H1 (cell line): ENCODE measurements around the gene STX8. TPM values are rescaled to one million over a fixed set of nuclear protein-coding genes. Genes with fewer than 3 reads are reported as not detected.

Experiments used
- CTCF ChIA-PET: fragments of 300-600 bp; sonication (Branson Sonifier 250); formaldehyde crosslinking; loops from one replicate; lab custom pipeline; 2021; ENCODE audit not compliant: partially characterized antibody; lab: Charles Lee
- POLR2A ChIA-PET: fragments of 300-600 bp; sonication (Branson Sonifier 250); formaldehyde crosslinking; loops from one replicate; lab custom pipeline; 2021; ENCODE audit warnings: inconsistent platforms; ENCODE audit not compliant: partially characterized antibody; lab: Charles Lee
- DNase-seq, 2 experiments: peaks; one replicate each; pipeline versions ENCODE4 v3.0.0 to v3.0.0-alpha.2; 2010 to 2022; ENCODE audit warnings: low spot score in 2 of 2, low read depth in 1 of 2, mixed read lengths in 1 of 2
- FAIRE-seq: peaks from 2 replicates; lab custom pipeline; 2011; peaks lifted over from hg19 to GRCh38; lab: Jason Lieb, UNC
- H2AFZ ChIP-seq: 2 replicates; pipeline ENCODE4 v1.8.1; 2012; ENCODE audit warnings: low read length, inconsistent platforms
- H2AK5ac ChIP-seq: 2 replicates; pipeline ENCODE4 v1.6.1; 2013; ENCODE audit warnings: low read depth, low read length
- H2BK120ac ChIP-seq: replicated peaks from 2 replicates; pipeline ENCODE3; 2013; ENCODE audit warnings: low read depth, low read length, inconsistent platforms
- H2BK12ac ChIP-seq: 2 replicates; pipeline ENCODE4 v1.6.1; 2013; ENCODE audit warnings: low read depth, low read length
- H2BK15ac ChIP-seq: 2 replicates; pipeline ENCODE4 v1.6.1; 2013; ENCODE audit warnings: low read length
- H2BK20ac ChIP-seq: 2 replicates; pipeline ENCODE4 v1.6.1; 2013; ENCODE audit warnings: low read length
- H2BK5ac ChIP-seq: 2 replicates; pipeline ENCODE4 v1.6.1; 2013; ENCODE audit warnings: low read depth, low read length
- H3K14ac ChIP-seq: 2 replicates; pipeline ENCODE4 v1.6.1; 2013; ENCODE audit warnings: inconsistent platforms; ENCODE audit not compliant: insufficient read length
- H3K18ac ChIP-seq: 2 replicates; pipeline ENCODE4 v1.6.1; 2013; ENCODE audit warnings: low read length; ENCODE audit errors: extremely low read depth
- H3K23ac ChIP-seq: 2 replicates; pipeline ENCODE4 v1.6.1; 2013; ENCODE audit warnings: inconsistent platforms; ENCODE audit not compliant: insufficient read length
- H3K23me2 ChIP-seq: 2 replicates; pipeline ENCODE4 v1.6.1; 2013; ENCODE audit warnings: low read depth, low read length
- H3K27ac ChIP-seq: 2 replicates; pipeline ENCODE4 v1.6.1; 2011; ENCODE audit warnings: low read depth, low read length, inconsistent platforms
- H3K27me3 ChIP-seq, 4 experiments: replicated peaks in 1 of 4; 1 replicate in 1 of 4; 2 replicates in 3 of 4; pipeline versions ENCODE4 v1.6.1 to v1.8.1; 2011 to 2013; ENCODE audit warnings: low read length in 3 of 4, mild to moderate bottlenecking in 3 of 4, inconsistent platforms in 2 of 4, mixed read lengths in 2 of 4, moderate library complexity in 1 of 4; ENCODE audit not compliant: control insufficient read depth in 3 of 4, insufficient read depth in 3 of 4; ENCODE audit errors: extremely low read depth in 1 of 4
- H3K36me3 ChIP-seq, 4 experiments: 2 replicates each; pipeline versions ENCODE4 v1.6.1 to v1.8.1; 2011 to 2013; ENCODE audit warnings: mild to moderate bottlenecking in 4 of 4, low read length in 3 of 4, moderate library complexity in 2 of 4, control low read depth in 1 of 4, inconsistent platforms in 1 of 4; ENCODE audit not compliant: insufficient read depth in 4 of 4, control insufficient read depth in 2 of 4
- H3K4ac ChIP-seq: replicated peaks from 2 replicates; pipeline ENCODE3; 2013; ENCODE audit warnings: low read length, low read depth, mixed read lengths, inconsistent platforms; ENCODE audit not compliant: insufficient read length
- H3K4me1 ChIP-seq, 4 experiments: replicated peaks in 1 of 4; 1 replicate in 1 of 4; 2 replicates in 3 of 4; pipeline versions ENCODE4 v1.6.1 to v1.8.1; 2011 to 2013; ENCODE audit warnings: low read length in 3 of 4, inconsistent platforms in 2 of 4, mixed read lengths in 1 of 4; ENCODE audit not compliant: insufficient read depth in 4 of 4, control insufficient read depth in 3 of 4
- H3K4me2 ChIP-seq, 2 experiments: 2 replicates each; pipeline versions ENCODE4 v1.6.1 to v1.8.1; 2011 to 2013; ENCODE audit warnings: low read depth in 2 of 2, low read length in 2 of 2, control low read depth in 1 of 2, inconsistent platforms in 1 of 2, mild to moderate bottlenecking in 1 of 2; ENCODE audit not compliant: insufficient read depth in 1 of 2
- H3K4me3 ChIP-seq, 4 experiments: fragments of 200-600, 300-600 bp in 1 of 4; sonication (generic), shearing (Covaris generic), sonication (Bioruptor Twin) in 1 of 4; 2 replicates each; pipeline versions ENCODE4 v1.5.1 to v1.8.1; 2011 to 2016; ENCODE audit warnings: low read length in 4 of 4, low read depth in 3 of 4, control low read depth in 2 of 4, inconsistent platforms in 2 of 4, mild to moderate bottlenecking in 2 of 4, mixed read lengths in 1 of 4, moderate library complexity in 1 of 4; ENCODE audit not compliant: insufficient read depth in 2 of 4; ENCODE audit errors: extremely low read depth in 1 of 4
- H3K56ac ChIP-seq: replicated peaks from 2 replicates; pipeline ENCODE3; 2013; ENCODE audit warnings: low read depth, mild to moderate bottlenecking, mixed read lengths, low read length, inconsistent platforms; ENCODE audit not compliant: insufficient read length
- H3K79me1 ChIP-seq: 2 replicates; pipeline ENCODE4 v1.6.1; 2013; ENCODE audit warnings: low read depth, low read length, control low read depth
- H3K79me2 ChIP-seq, 2 experiments: 2 replicates each; pipeline versions ENCODE4 v1.6.1 to v1.8.1; 2012 to 2013; ENCODE audit warnings: low read length in 2 of 2, mild to moderate bottlenecking in 2 of 2, inconsistent platforms in 1 of 2; ENCODE audit not compliant: insufficient read depth in 2 of 2, control insufficient read depth in 1 of 2
- H3K9ac ChIP-seq, 4 experiments: replicated peaks in 1 of 4; 1 replicate in 1 of 4; 2 replicates in 3 of 4; pipeline versions ENCODE4 v1.6.1 to v1.8.1; 2011 to 2013; ENCODE audit warnings: low read depth in 3 of 4, low read length in 3 of 4, control low read depth in 2 of 4, mild to moderate bottlenecking in 2 of 4, moderate library complexity in 2 of 4, inconsistent platforms in 1 of 4; ENCODE audit errors: extremely low read depth in 1 of 4
- H3K9me3 ChIP-seq, 2 experiments: 2 replicates each; pipeline versions ENCODE4 v1.6.1 to v1.8.1; 2012 to 2013; ENCODE audit warnings: mild to moderate bottlenecking in 2 of 2, moderate library complexity in 2 of 2, control low read depth in 1 of 2, inconsistent platforms in 1 of 2, low read depth in 1 of 2, low read length in 1 of 2, mixed read lengths in 1 of 2; ENCODE audit not compliant: insufficient read depth in 2 of 2
- H4K20me1 ChIP-seq, 2 experiments: replicated peaks in 1 of 2; 2 replicates each; pipeline versions ENCODE3 to v1.8.1; 2011 to 2013; ENCODE audit warnings: inconsistent platforms in 2 of 2, low read length in 2 of 2, mild to moderate bottlenecking in 1 of 2; ENCODE audit not compliant: insufficient read depth in 2 of 2, control insufficient read depth in 1 of 2
- H4K5ac ChIP-seq: 2 replicates; pipeline ENCODE4 v1.6.1; 2013; ENCODE audit warnings: low read length, low read depth, mixed read lengths, inconsistent platforms; ENCODE audit not compliant: insufficient read length
- H4K8ac ChIP-seq: 2 replicates; pipeline ENCODE4 v1.8.0; 2013; ENCODE audit warnings: mild to moderate bottlenecking, moderate library complexity, low read length, inconsistent platforms; ENCODE audit not compliant: insufficient read depth; ENCODE audit errors: extremely low read depth
- H4K91ac ChIP-seq: replicated peaks from 2 replicates; pipeline ENCODE3; 2013; ENCODE audit warnings: low read length, mixed read lengths, inconsistent platforms; ENCODE audit not compliant: insufficient read length
- EZH2 ChIP-seq: fragments of 200-600 bp; sonication (generic); IDR thresholded peaks from 2 replicates; pipeline ENCODE4 v1.7.1; 2012; ENCODE audit warnings: low read depth, mild to moderate bottlenecking, moderate library complexity, low read length, inconsistent platforms; ENCODE audit not compliant: severe bottlenecking
- HDAC2 ChIP-seq, 2 experiments: fragments of 300-600 bp in 1 of 2; sonication (generic) in 1 of 2; IDR thresholded peaks; 2 replicates each; pipeline ENCODE4 v1.6.1; 2011 to 2012; ENCODE audit warnings: low read depth in 2 of 2, low read length in 2 of 2, mild to moderate bottlenecking in 2 of 2, moderate library complexity in 2 of 2, borderline replicate concordance in 1 of 2, inconsistent platforms in 1 of 2
- RFX5 ChIP-seq: IDR thresholded peaks from 2 replicates; pipeline ENCODE4 v1.6.1; 2011; ENCODE audit warnings: low read depth, low read length, improper control_type of control experiment, borderline replicate concordance
- RNF2 ChIP-seq: fragments of 200-900, 300-1000 bp; sonication (generic); IDR thresholded peaks from 2 replicates; pipeline ENCODE4 v1.7.1; 2016; ENCODE audit warnings: borderline replicate concordance, low read depth, mild to moderate bottlenecking, antibody characterized with exemption, low read length; ENCODE audit not compliant: poor library complexity, severe bottlenecking; ENCODE audit errors: missing control alignments
- WGBS, 2 experiments: shearing (Covaris generic) in 1 of 2; methylation state at CpG; one replicate each; pipeline versions ENCODE4 v1.1.6 to v1.1.7; 2013 to 2015; ENCODE audit warnings: low lambda C conversion rate in 2 of 2, mixed read lengths in 2 of 2, inconsistent platforms in 1 of 2, low coverage in 1 of 2, missing lambda C conversion rate in 1 of 2; ENCODE audit not compliant: insufficient replicate concordance in 2 of 2, insufficient coverage in 1 of 2, insufficient read length in 1 of 2; ENCODE audit errors: extremely low coverage in 1 of 2, missing lambda C conversion rate in 1 of 2; 5-methylcytosine and 5-hydroxymethylcytosine counted together
- polyA plus RNA-seq, 7 experiments: library from polyadenylated mRNA; depleted of rRNA in 3 of 7; stranded (reverse) in 5 of 7; unstranded in 2 of 7; fragments of >200 nt in 5 of 7; fragments of 200-250 nt in 2 of 7; gene quantifications; 1 replicate in 5 of 7; 2 replicates in 1 of 7; 4 replicates in 1 of 7; pipeline versions ENCODE4 v1.2.1 to v1.2.3, GENCODE V29; 2011 to 2013; ENCODE audit warnings: missing spikeins in 2 of 7, mixed read lengths in 2 of 7
- total RNA-seq: library from RNA; stranded (reverse); fragmentation: NEBNext Ultra II Directional; extraction: Animal tissue kit (Norgen Biotek cat#: 25700); gene quantifications from 2 replicates; pipeline ENCODE4 v1.2.1, GENCODE V29; 2021

The STX8 gene
- total and polyA plus RNA-seq, 2 of the 8 experiments (the other 6 are each of a cell fraction or from before 2014, with no cell fraction given): 22.8 to 42.5 TPM

GRCh38 chr17:9475101-9475658 is 100.4 kb downstream of the STX8 start:
- Histone ChIP-seq H2AK5ac (no peak overlapping the region), H3K79me2 (no peaks in the 10 kb centered on the region), H3K27ac (no peak overlapping the region), H3K9ac (no peak overlapping the region), H3K23ac (no peak overlapping the region), H3K4ac (no peak overlapping the region), H3K9me3 (no peaks in the 10 kb centered on the region), H4K8ac (no peak overlapping the region), H2BK15ac (no peak overlapping the region), H3K27me3 (no peaks in the 10 kb centered on the region), H2BK120ac (no peak overlapping the region), H3K23me2 (no peaks in the 10 kb centered on the region), H3K4me1 (peaks cover 0 to 7% (median 1%) of the 10 kb centered on the region in 4 experiments; a peak in 2 of 7 replicates), H3K56ac (no peak overlapping the region), H3K14ac (no peak overlapping the region), H4K5ac (no peak overlapping the region), H2AFZ (no peak overlapping the region), H3K4me2 (no peak overlapping the region), H4K91ac (no peak overlapping the region), H4K20me1 (no peaks in the 10 kb centered on the region), H2BK5ac (no peak overlapping the region), H3K79me1 (no peaks in the 10 kb centered on the region), H3K4me3 (no peak overlapping the region), H3K18ac (no peak overlapping the region), H2BK12ac (no peak overlapping the region), H2BK20ac (no peak overlapping the region), H3K36me3 (no peaks in the 10 kb centered on the region)
- TF ChIP-seq RNF2: no peak
- no peak for TF ChIP-seq RFX5
- no peak for TF ChIP-seq EZH2
- no peak for TF ChIP-seq HDAC2 (IDR thresholded peaks at IDR 0.05; ENCODE audit: borderline replicate concordance in 1 of 2, low read depth in 2 of 2, low read length in 2 of 2)
- POLR2A ChIA-PET: no interaction called here
- CTCF ChIA-PET: interaction anchor here (1.7 to 3.2 kb wide), 3 partner anchors 9 to 47 kb away, joined by 4 to 12 read pairs (median 4); no protein-coding TSS in a partner anchor
- DNase-seq: no peak
- 98% methylated on average over 4 of the region's 4 CpGs; no CpG with 5 or more reads in 1 of the 2 experiments for WGBS, 2 experiments
- FAIRE-seq: no peak
